Measurements from ENCODE around the gene ZMYND15. TPM values are rescaled to one million over a fixed set of nuclear protein-coding genes. Genes with fewer than 3 reads are reported as not detected.

ZMYND15 gene
- total and polyA plus RNA-seq, 2 of the 13 experiments (the other 11 are each of a cell fraction or from before 2014, with no cell fraction given): 0.24 to 2.7 TPM

DNA sequence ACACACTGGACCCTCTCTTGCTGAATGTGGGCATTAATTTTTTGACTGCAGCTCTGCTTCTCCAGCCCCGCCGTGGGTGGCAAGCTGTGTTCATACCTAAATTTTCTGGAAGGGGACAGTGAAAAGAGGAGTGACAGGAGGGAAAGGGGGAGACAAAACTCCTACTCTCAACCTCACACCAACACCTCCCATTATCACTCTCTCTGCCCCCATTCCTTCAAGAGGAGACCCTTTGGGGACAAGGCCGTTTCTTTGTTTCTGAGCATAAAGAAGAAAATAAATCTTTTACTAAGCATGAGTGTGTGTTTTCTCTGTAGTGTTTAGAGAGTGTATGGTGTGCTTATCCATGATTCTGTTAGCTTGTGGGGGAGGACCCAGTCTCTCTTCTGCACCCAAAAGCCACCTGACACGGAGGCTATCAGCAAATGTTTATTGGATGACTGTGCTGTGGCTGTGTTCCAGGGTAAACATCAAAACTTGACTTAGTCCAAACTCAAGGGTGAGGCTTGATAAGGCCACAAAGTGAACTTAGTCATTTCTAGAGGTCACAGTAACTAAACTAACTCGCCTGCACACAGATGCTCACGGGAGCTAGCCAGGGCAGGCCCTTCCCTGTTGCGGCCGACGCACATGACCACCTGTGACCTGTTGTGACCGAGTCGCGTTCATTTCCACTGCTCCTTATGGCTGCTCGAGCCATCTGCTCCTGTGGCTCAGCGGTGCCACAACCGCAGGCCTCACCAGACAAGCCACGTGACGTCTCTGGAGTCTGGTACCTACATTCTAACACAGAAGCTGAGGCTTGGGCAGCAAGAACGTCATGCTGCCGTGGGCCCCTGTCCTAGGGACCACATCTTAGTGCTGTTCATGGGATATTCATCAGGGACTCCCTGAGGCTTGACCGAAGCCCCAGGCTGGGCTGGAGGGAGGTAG, 18.2 kb upstream of the ZMYND15 start (continued):
- TF ChIP-seq ATF6 (CRISPR knock-in tag; conservative IDR thresholded peaks at IDR 0.05): no peak
- peak; percentile 93; the same call in 1 of the 2 replicates for TF ChIP-seq JUND (CRISPR knock-in tag; IDR thresholded peaks at IDR 0.05)
- no peak for TF ChIP-seq DR1 (CRISPR knock-in tag; IDR thresholded peaks at IDR 0.05)
- no peak for TF ChIP-seq CCAR2 (optimal IDR thresholded peaks at IDR 0.05; ENCODE audit: low read depth, low read length)
- TF ChIP-seq ARID2 (CRISPR knock-in tag; IDR thresholded peaks at IDR 0.05; ENCODE audit: borderline replicate concordance): no peak; the same call in 1 of the 2 replicates
- TF ChIP-seq, protein P1, sequence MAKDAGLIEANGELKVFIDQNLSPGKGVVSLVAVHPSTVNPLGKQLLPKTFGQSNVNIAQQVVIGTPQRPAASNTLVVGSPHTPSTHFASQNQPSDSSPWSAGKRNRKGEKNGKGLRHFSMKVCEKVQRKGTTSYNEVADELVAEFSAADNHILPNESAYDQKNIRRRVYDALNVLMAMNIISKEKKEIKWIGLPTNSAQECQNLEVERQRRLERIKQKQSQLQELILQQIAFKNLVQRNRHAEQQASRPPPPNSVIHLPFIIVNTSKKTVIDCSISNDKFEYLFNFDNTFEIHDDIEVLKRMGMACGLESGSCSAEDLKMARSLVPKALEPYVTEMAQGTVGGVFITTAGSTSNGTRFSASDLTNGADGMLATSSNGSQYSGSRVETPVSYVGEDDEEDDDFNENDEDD (CRISPR knock-in tag; IDR thresholded peaks at IDR 0.05; ENCODE audit: borderline replicate concordance): peak; percentile 15; the same call in 1 of the 2 replicates
- TF ChIP-seq HMGA1 (CRISPR knock-in tag; conservative IDR thresholded peaks at IDR 0.05): no peak
- TF ChIP-seq TBX2 (CRISPR knock-in tag; IDR thresholded peaks at IDR 0.05; ENCODE audit: borderline replicate concordance): peak; percentile 92
- TF ChIP-seq, protein P2, sequence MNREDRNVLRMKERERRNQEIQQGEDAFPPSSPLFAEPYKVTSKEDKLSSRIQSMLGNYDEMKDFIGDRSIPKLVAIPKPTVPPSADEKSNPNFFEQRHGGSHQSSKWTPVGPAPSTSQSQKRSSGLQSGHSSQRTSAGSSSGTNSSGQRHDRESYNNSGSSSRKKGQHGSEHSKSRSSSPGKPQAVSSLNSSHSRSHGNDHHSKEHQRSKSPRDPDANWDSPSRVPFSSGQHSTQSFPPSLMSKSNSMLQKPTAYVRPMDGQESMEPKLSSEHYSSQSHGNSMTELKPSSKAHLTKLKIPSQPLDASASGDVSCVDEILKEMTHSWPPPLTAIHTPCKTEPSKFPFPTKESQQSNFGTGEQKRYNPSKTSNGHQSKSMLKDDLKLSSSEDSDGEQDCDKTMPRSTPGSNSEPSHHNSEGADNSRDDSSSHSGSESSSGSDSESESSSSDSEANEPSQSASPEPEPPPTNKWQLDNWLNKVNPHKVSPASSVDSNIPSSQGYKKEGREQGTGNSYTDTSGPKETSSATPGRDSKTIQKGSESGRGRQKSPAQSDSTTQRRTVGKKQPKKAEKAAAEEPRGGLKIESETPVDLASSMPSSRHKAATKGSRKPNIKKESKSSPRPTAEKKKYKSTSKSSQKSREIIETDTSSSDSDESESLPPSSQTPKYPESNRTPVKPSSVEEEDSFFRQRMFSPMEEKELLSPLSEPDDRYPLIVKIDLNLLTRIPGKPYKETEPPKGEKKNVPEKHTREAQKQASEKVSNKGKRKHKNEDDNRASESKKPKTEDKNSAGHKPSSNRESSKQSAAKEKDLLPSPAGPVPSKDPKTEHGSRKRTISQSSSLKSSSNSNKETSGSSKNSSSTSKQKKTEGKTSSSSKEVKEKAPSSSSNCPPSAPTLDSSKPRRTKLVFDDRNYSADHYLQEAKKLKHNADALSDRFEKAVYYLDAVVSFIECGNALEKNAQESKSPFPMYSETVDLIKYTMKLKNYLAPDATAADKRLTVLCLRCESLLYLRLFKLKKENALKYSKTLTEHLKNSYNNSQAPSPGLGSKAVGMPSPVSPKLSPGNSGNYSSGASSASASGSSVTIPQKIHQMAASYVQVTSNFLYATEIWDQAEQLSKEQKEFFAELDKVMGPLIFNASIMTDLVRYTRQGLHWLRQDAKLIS (CRISPR knock-in tag; IDR thresholded peaks at IDR 0.05): no peak
- no peak; the same call in 1 of the 2 replicates for TF ChIP-seq ZNF276 (CRISPR knock-in tag; IDR thresholded peaks at IDR 0.05; ENCODE audit: low read depth)
- TF ChIP-seq ZNF563 (CRISPR knock-in tag; IDR thresholded peaks at IDR 0.05): no peak
- TF ChIP-seq ZNF263 (CRISPR knock-in tag; IDR thresholded peaks at IDR 0.05): peak; percentile 11; the same call in 1 of the 2 replicates
- no peak for TF ChIP-seq RFXAP (CRISPR knock-in tag; IDR thresholded peaks at IDR 0.05; ENCODE audit: borderline replicate concordance)
- no peak for TF ChIP-seq HOXA7 (CRISPR knock-in tag; IDR thresholded peaks at IDR 0.05)
- TF ChIP-seq, protein P3, sequence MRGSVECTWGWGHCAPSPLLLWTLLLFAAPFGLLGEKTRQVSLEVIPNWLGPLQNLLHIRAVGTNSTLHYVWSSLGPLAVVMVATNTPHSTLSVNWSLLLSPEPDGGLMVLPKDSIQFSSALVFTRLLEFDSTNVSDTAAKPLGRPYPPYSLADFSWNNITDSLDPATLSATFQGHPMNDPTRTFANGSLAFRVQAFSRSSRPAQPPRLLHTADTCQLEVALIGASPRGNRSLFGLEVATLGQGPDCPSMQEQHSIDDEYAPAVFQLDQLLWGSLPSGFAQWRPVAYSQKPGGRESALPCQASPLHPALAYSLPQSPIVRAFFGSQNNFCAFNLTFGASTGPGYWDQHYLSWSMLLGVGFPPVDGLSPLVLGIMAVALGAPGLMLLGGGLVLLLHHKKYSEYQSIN (CRISPR knock-in tag; IDR thresholded peaks at IDR 0.05; ENCODE audit: borderline replicate concordance): no peak
- TF ChIP-seq, protein P4, sequence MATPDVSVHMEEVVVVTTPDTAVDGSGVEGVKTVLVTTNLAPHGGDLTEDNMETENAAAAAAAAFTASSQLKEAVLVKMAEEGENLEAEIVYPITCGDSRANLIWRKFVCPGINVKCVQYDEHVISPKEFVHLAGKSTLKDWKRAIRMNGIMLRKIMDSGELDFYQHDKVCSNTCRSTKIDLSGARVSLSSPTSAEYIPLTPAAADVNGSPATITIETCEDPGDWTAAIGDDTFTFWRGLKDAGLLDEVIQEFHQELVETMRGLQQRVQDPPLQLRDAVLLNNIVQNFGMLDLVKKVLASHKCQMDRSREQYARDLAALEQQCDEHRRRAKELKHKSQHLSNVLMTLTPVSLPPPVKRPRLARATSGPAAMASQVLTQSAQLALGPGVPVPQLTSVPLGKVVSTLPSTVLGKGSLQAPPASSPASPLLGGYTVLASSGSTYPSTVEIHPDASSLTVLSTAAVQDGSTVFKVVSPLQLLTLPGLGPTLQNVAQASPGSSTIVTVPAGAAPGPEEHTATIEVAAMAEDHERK (CRISPR knock-in tag; IDR thresholded peaks at IDR 0.05; ENCODE audit: low read depth): no peak
